ENCODE measurements around the gene THNSL1. TPM values are rescaled to one million over a fixed set of nuclear protein-coding genes. Genes with fewer than 3 reads are reported as not detected.
A peak's percentile ranks its signal among the peaks of the same experiment; 100 is the strongest.

Gene THNSL1
- total and polyA plus RNA-seq, 2 of the 13 experiments (the other 11 are each of a cell fraction or from before 2014, with no cell fraction given), result 1.3 to 3.8 TPM

DNA sequence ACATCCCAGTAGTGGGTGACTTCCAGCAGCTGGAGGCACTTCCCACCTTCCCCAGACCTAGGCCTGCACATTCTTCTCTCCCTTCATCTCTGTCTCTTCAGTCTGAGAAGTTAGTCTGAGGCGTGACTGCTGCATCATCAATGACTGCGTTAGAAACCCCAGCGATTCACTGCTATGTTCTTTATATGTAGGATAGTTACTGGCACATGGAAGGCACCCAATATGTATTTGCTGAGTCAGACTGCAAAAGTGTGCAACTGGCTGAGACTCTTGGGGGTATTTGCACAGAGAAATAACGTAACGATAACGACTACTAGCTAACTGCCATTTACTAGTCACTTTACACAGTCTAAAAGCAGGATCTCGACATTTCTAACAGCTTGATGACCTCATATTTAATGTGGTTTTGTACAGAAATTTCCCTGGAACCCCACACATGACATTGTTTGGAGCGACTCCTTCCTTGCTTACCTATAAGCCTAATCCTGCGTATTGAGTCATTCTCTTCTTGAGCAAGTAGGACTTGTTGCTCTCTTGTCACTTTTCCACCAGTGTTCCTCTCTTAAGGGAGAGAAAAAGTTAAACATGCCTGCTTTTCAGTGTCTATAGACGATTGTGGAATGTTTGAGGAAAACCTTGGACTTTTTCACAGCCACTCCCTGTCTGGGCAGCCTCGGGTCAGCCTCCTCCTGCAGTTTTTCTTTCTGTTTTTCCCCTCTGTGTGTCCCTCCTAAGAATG, 45.5 kb downstream of the THNSL1 start (continued):
- TF ChIP-seq PLSCR1 (CRISPR knock-in tag; IDR thresholded peaks at IDR 0.05; ENCODE audit: borderline replicate concordance), result no peak
- TF ChIP-seq ZNF234 (CRISPR knock-in tag; conservative IDR thresholded peaks at IDR 0.05), result no peak
- TF ChIP-seq KLF16 (CRISPR knock-in tag; IDR thresholded peaks at IDR 0.05), result no peak
- no peak for TF ChIP-seq ADNP (CRISPR knock-in tag; IDR thresholded peaks at IDR 0.05)
- no peak for TF ChIP-seq SNAPC2 (CRISPR knock-in tag; IDR thresholded peaks at IDR 0.05)
- TF ChIP-seq, protein P1, sequence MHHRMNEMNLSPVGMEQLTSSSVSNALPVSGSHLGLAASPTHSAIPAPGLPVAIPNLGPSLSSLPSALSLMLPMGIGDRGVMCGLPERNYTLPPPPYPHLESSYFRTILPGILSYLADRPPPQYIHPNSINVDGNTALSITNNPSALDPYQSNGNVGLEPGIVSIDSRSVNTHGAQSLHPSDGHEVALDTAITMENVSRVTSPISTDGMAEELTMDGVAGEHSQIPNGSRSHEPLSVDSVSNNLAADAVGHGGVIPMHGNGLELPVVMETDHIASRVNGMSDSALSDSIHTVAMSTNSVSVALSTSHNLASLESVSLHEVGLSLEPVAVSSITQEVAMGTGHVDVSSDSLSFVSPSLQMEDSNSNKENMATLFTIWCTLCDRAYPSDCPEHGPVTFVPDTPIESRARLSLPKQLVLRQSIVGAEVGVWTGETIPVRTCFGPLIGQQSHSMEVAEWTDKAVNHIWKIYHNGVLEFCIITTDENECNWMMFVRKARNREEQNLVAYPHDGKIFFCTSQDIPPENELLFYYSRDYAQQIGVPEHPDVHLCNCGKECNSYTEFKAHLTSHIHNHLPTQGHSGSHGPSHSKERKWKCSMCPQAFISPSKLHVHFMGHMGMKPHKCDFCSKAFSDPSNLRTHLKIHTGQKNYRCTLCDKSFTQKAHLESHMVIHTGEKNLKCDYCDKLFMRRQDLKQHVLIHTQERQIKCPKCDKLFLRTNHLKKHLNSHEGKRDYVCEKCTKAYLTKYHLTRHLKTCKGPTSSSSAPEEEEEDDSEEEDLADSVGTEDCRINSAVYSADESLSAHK (CRISPR knock-in tag; IDR thresholded peaks at IDR 0.05; ENCODE audit: borderline replicate concordance), result no peak
- TF ChIP-seq ATF7 (IDR thresholded peaks at IDR 0.05), result peak; percentile 65
- no peak for TF ChIP-seq ATF7 (CRISPR knock-in tag; IDR thresholded peaks at IDR 0.05)
- TF ChIP-seq GATAD1 (CRISPR knock-in tag; IDR thresholded peaks at IDR 0.05), result no peak
- no peak for TF ChIP-seq MIXL1 (CRISPR knock-in tag; IDR thresholded peaks at IDR 0.05)
- no peak for TF ChIP-seq PRPF4 (IDR thresholded peaks at IDR 0.05; ENCODE audit: low read depth, low read length, poor library complexity, severe bottlenecking)
- no peak for TF ChIP-seq ZNF562 (CRISPR knock-in tag; IDR thresholded peaks at IDR 0.05; ENCODE audit: borderline replicate concordance)
- TF ChIP-seq ZNF670 (CRISPR knock-in tag; IDR thresholded peaks at IDR 0.05; ENCODE audit: borderline replicate concordance), result no peak
- TF ChIP-seq, protein P2, sequence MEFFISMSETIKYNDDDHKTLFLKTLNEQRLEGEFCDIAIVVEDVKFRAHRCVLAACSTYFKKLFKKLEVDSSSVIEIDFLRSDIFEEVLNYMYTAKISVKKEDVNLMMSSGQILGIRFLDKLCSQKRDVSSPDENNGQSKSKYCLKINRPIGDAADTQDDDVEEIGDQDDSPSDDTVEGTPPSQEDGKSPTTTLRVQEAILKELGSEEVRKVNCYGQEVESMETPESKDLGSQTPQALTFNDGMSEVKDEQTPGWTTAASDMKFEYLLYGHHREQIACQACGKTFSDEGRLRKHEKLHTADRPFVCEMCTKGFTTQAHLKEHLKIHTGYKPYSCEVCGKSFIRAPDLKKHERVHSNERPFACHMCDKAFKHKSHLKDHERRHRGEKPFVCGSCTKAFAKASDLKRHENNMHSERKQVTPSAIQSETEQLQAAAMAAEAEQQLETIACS (CRISPR knock-in tag; IDR thresholded peaks at IDR 0.05), result no peak
- TF ChIP-seq, protein P3, sequence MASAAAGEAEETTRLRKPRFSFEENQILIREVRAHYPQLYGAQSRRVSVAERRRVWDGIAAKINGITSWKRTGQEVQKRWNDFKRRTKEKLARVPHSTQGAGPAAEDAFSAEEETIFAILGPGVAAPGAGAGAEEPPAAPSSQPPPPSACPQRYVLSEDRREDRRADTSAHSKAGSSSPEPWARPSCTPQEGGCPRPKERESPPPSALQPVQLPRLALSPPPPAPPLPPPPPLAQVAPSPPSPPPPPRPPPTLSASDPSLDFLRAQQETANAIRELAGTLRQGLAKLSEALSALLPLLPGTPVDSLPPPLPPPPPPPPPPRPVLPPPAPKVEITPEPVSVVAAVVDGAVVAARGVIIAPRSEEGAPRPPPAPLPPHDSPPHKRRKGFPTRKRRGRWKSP (CRISPR knock-in tag; IDR thresholded peaks at IDR 0.05), result no peak
- TF ChIP-seq SP140L (CRISPR knock-in tag; IDR thresholded peaks at IDR 0.05; ENCODE audit: borderline replicate concordance), result no peak
- TF ChIP-seq PAWR (CRISPR knock-in tag; IDR thresholded peaks at IDR 0.05; ENCODE audit: borderline replicate concordance), result no peak
- TF ChIP-seq ZNF788 (CRISPR knock-in tag; IDR thresholded peaks at IDR 0.05; ENCODE audit: borderline replicate concordance), result no peak
- TF ChIP-seq ZNF597 (CRISPR knock-in tag; IDR thresholded peaks at IDR 0.05), result no peak
- peak; percentile 16; the same call in 1 of the 2 replicates for TF ChIP-seq ZBTB38 (CRISPR knock-in tag; IDR thresholded peaks at IDR 0.05)
- 0 out of 2 replicates have a peak, but pooled peaks have one; percentile 47 for TF ChIP-seq ZSCAN5A (CRISPR knock-in tag; IDR thresholded peaks at IDR 0.05; ENCODE audit: borderline replicate concordance)
- no peak for TF ChIP-seq ZNF530 (CRISPR knock-in tag; IDR thresholded peaks at IDR 0.05; ENCODE audit: low read depth)
